ENCODE data around the gene BLOC1S1. TPM values are rescaled to one million over a fixed set of nuclear protein-coding genes. Genes with fewer than 3 reads are reported as not detected.

Gene BLOC1S1
- total and polyA plus RNA-seq, 8 donors, result 69.4 to 123 (median 77.1) TPM

DNA sequence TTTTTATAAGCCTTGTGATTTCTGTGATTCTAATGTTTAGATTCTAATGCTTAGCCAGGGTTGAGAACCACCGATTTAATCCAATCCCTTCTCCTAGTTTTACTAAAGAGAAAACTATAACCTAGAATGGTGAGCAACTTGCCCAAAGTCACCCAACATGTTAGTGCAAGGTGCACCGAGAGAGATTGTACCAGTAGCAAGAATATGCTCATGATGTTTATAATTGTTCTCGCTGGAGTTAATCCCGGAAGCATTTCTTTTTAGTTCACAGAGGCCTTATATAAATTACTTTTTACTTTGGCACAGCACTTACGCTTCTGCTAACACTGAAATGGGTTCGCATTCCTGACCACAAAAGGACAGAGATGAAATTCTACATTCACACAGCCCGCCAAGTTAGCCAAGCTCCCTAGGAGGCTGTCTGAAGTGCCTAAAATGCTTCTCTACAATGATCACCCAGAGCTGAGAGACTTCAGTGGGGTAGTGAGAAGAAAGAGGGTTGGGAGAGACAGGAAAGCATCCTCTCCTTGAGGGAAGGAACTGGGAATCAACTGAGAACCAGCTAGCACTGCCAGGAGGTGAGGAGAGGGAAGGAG, 579 bp upstream of the BLOC1S1 start:
- Histone ChIP-seq H3K27ac (peak overlapping the region; percentile 88 to 98), H3K36me3 (peaks cover 0 to 14% of the 10 kb centered on the region in 2 donors), H3K9me3 (no peaks in the 10 kb centered on the region), H3K27me3 (no peaks in the 10 kb centered on the region), H3K4me3 (peak overlapping the region; percentile 48 to 94), H3K4me1 (peaks cover 26 to 47% of the 10 kb centered on the region in 2 donors)
- intact Hi-C loops (cut with DNase I), result no loop called here
- ATAC-seq, result no peak
- DNase-seq, result no peak
- TF ChIP-seq, protein P1, sequence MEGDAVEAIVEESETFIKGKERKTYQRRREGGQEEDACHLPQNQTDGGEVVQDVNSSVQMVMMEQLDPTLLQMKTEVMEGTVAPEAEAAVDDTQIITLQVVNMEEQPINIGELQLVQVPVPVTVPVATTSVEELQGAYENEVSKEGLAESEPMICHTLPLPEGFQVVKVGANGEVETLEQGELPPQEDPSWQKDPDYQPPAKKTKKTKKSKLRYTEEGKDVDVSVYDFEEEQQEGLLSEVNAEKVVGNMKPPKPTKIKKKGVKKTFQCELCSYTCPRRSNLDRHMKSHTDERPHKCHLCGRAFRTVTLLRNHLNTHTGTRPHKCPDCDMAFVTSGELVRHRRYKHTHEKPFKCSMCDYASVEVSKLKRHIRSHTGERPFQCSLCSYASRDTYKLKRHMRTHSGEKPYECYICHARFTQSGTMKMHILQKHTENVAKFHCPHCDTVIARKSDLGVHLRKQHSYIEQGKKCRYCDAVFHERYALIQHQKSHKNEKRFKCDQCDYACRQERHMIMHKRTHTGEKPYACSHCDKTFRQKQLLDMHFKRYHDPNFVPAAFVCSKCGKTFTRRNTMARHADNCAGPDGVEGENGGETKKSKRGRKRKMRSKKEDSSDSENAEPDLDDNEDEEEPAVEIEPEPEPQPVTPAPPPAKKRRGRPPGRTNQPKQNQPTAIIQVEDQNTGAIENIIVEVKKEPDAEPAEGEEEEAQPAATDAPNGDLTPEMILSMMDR (IDR thresholded peaks at IDR 0.05), result no peak

DNA sequence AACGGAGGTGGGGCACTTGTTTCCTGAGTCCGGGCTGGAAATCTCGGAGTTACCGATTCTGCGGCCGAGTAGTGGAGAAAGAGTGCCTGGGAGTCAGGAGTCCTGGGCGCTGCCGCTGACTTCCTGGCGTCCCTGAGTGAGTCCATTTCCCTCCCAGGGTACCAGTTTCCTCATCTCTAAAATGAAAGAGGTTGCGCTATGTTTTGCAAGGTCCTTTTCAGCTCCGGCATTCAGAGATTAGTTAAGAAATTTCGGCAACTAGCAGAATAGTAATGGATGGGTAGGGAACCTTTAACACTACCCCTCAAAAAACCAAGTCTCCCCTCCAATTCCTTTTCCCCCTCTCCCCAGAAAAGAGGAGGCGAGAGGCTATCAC, 724 bp downstream of the BLOC1S1 start:
- TF ChIP-seq, protein P1 (IDR thresholded peaks at IDR 0.05), result no peak
- Histone ChIP-seq H3K27me3 (no peaks in the 10 kb centered on the region), H3K4me3 (peak overlapping the region; percentile 48 to 94), H3K36me3 (peaks cover 0 to 17% of the 10 kb centered on the region in 2 donors), H3K27ac (peak overlapping the region; percentile 88 to 98), H3K9me3 (no peaks in the 10 kb centered on the region), H3K4me1 (peaks cover 27 to 60% of the 10 kb centered on the region in 2 donors)
- ATAC-seq, result peak; percentile 17
- DNase-seq, result no peak
- intact Hi-C loops (cut with DNase I), result no loop called here

DNA sequence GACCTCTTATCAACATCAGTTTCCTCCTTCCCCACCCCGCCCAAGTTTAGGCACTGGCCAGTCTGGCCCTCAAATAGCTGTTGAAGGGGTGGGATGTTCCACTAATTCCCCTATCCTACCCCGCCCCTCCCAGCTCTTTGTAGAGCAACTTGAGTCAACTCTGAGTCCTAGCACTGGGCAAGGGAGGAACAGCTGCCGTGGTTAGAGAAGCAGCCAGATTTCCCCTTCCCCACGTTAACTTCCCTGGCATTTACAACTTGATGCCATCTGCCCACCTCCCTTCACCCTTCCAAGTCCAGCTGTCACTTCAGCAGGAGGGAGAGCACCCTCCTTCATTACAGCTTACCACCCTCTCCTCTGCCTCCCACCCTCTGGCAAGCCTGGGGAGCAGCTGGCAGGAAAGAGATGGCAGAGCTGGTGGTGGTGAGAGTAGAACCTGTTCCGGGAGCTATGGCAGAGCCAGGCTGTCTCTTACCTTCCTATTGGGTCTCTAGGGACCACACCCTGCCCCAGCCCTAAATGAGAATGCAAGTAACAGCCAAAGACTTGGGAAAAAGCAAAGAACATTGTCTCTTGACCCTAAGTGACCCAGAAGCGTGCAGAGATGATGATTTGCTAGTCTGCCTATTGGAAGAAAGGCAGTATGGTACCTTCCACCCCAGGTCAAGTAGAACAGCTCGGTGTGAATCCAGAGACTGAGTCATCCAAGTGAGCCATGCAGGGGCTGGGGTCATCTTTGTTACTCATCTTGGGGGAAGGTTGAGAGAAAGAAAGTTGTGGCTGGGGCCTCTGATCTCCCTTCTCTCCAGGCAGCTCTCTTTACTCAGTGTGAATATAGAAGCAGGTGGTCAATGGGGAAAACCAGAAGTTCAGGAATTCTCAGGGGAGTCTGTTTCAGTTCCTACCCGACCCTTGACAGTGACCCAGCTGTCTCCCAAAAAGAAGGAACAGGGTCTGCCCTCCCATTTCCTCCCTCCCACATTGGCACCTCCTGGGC, 1.5 kb downstream of the BLOC1S1 start:
- no peaks in the 10 kb centered on the region for H3K27me3 ChIP-seq
- DNase-seq, result no peak
- H3K36me3 ChIP-seq, result peaks cover 0 to 17% of the 10 kb centered on the region in 2 donors
- H3K4me3 ChIP-seq, result peak overlapping the region; percentile 48 to 94
- peaks cover 26 to 63% of the 10 kb centered on the region in 2 donors for H3K4me1 ChIP-seq
- H3K9me3 ChIP-seq, result no peaks in the 10 kb centered on the region
- intact Hi-C loops (cut with DNase I), result no loop called here
- TF ChIP-seq, protein P1 (IDR thresholded peaks at IDR 0.05), result no peak
- no peak for ATAC-seq
- peak overlapping the region; percentile 88 to 98 for H3K27ac ChIP-seq

DNA sequence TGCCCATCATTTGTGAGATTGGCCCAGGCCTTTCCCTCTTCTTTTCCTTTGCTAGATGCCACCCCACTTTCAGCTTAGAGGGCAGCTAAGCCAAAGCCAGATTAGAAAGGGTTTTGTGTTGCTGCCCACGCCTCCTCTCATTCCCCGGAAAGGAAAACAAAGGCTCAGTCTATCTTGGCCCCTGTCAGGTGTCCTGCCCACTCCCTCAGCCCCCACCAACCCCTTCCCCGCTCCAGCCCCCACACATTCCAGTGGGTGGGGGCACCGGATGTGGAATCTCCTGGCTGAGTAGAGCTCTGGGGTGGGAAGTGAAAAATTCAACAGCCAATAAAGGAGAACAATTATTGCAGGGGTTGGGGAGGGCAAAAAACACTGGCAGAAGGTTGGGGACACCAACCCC, 2.2 kb downstream of the BLOC1S1 start:
- Histone ChIP-seq H3K4me3 (peak overlapping the region in 1 of 2 donors; percentile 94), H3K9me3 (no peaks in the 10 kb centered on the region), H3K27me3 (no peaks in the 10 kb centered on the region), H3K4me1 (peaks cover 23 to 63% of the 10 kb centered on the region in 2 donors), H3K36me3 (peaks cover 0 to 22% of the 10 kb centered on the region in 2 donors), H3K27ac (peak overlapping the region in 1 of 2 donors; percentile 98)
- TF ChIP-seq, protein P1 (IDR thresholded peaks at IDR 0.05), result no peak
- intact Hi-C loops (cut with DNase I), result no loop called here
- DNase-seq (no peak), ATAC-seq (no peak)
